ENCODE measurements around the gene DNAJC3.

- TF ChIP-seq, protein P1, sequence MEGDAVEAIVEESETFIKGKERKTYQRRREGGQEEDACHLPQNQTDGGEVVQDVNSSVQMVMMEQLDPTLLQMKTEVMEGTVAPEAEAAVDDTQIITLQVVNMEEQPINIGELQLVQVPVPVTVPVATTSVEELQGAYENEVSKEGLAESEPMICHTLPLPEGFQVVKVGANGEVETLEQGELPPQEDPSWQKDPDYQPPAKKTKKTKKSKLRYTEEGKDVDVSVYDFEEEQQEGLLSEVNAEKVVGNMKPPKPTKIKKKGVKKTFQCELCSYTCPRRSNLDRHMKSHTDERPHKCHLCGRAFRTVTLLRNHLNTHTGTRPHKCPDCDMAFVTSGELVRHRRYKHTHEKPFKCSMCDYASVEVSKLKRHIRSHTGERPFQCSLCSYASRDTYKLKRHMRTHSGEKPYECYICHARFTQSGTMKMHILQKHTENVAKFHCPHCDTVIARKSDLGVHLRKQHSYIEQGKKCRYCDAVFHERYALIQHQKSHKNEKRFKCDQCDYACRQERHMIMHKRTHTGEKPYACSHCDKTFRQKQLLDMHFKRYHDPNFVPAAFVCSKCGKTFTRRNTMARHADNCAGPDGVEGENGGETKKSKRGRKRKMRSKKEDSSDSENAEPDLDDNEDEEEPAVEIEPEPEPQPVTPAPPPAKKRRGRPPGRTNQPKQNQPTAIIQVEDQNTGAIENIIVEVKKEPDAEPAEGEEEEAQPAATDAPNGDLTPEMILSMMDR (IDR thresholded peaks at IDR 0.05; ENCODE audit: low read depth, low read length, poor library complexity, severe bottlenecking), result no peak
- no peak for TF ChIP-seq EZH2phosphoT487 (IDR thresholded peaks at IDR 0.05; ENCODE audit: borderline replicate concordance, low read length)
These were observed 102.6 kb downstream of the DNAJC3 start for GRCh38 chr13:95779522-95779921.

Measured in DOHH2 (cell line).